ENCODE data around the gene UGCG. TPM values are rescaled to one million over a fixed set of nuclear protein-coding genes. Genes with fewer than 3 reads are reported as not detected.

The UGCG gene
- total RNA-seq, 1 experiment from 2014 or later = 32.6 TPM

- TF ChIP-seq RAD21 (IDR thresholded peaks at IDR 0.05; ENCODE audit: low read depth) (no peak), CBX3 (IDR thresholded peaks at IDR 0.05; ENCODE audit: low read depth) (no peak), JUND (IDR thresholded peaks at IDR 0.05) (no peak), EGR1 (IDR thresholded peaks at IDR 0.05; ENCODE audit: low read depth) (no peak), POLR2A (IDR thresholded peaks at IDR 0.05; ENCODE audit: borderline replicate concordance, extremely low read depth, insufficient read depth, insufficient read length) (no peak), ATF3 (IDR thresholded peaks at IDR 0.05) (no peak), MAX (IDR thresholded peaks at IDR 0.05) (no peak), POLR2AphosphoS5 (IDR thresholded peaks at IDR 0.05; ENCODE audit: low read depth, low read length) (no peak), CEBPB (IDR thresholded peaks at IDR 0.05; ENCODE audit: low read depth) (no peak), ELF1 (IDR thresholded peaks at IDR 0.05; ENCODE audit: borderline replicate concordance, low read depth) (no peak)
- ATAC-seq (no peak), DNase-seq (ENCODE audit: low read depth, low spot score) (no peak)
- BruUV-seq (replicated peaks) = no TSS peak
- no peaks in the 10 kb centered on the region for H3K9me2 ChIP-seq (ENCODE audit: insufficient read depth)
- no peaks in the 10 kb centered on the region for H3K4me1 ChIP-seq (ENCODE audit: control insufficient read depth in 1 of 2, insufficient read depth in 2 of 2, low read length in 2 of 2)
- no peaks in the 10 kb centered on the region for H4K20me1 ChIP-seq (ENCODE audit: insufficient read depth)
- ChIA-PET RAD21 (ENCODE audit: low non-redundant PET in 1 of 2, low total read pairs in 2 of 2, uncharacterized antibody in 2 of 2, unreplicated experiment in 2 of 2) (no interaction called here), POLR2A (no interaction called here), CTCF (no interaction called here)
- no peaks in the 10 kb centered on the region for H3K36me3 ChIP-seq (ENCODE audit: control insufficient read depth in 1 of 2, insufficient read depth in 2 of 2, low read length in 2 of 2)
- H3K79me2 ChIP-seq (ENCODE audit: insufficient read depth, low read length) = no peaks in the 10 kb centered on the region
- no peaks in the 10 kb centered on the region for H3K27me3 ChIP-seq (ENCODE audit: insufficient read depth, low read length)
- intact Hi-C loops (cut with micrococcal nuclease) = no loop called here
- H3K9me3 ChIP-seq (ENCODE audit: control insufficient read depth in 1 of 2, insufficient read depth in 1 of 2, low read depth in 1 of 2, low read length in 2 of 2) = no peaks in the 10 kb centered on the region
- H3K4me2 ChIP-seq (ENCODE audit: low read length) = no peak overlapping the region
- H3K27ac ChIP-seq (ENCODE audit: low read depth, low read length) = no peak overlapping the region
- H2AFZ ChIP-seq (ENCODE audit: low read depth, low read length, poor library complexity, severe bottlenecking) = no peak overlapping the region
- H3K4me3 ChIP-seq (replicated peaks in 1 of 2; ENCODE audit: low read depth in 1 of 2, low read length in 2 of 2) = no peak overlapping the region
- H3K9ac ChIP-seq (ENCODE audit: low read length) = no peak overlapping the region
These were observed 22.7 kb upstream of the UGCG start for GRCh38 chr9:111873901-111874300.

- no peak for DNase-seq (ENCODE audit: low read depth, low spot score)
- intact Hi-C loops (cut with micrococcal nuclease) = no loop called here
- RAD21 ChIA-PET (ENCODE audit: low non-redundant PET in 1 of 2, low total read pairs in 2 of 2, uncharacterized antibody in 2 of 2, unreplicated experiment in 2 of 2) = no interaction called here
- Histone ChIP-seq H3K27ac (ENCODE audit: low read depth, low read length) (no peak overlapping the region), H3K36me3 (ENCODE audit: control insufficient read depth in 1 of 2, insufficient read depth in 2 of 2, low read length in 2 of 2) (no peaks in the 10 kb centered on the region), H3K79me2 (ENCODE audit: insufficient read depth, low read length) (no peaks in the 10 kb centered on the region), H4K20me1 (ENCODE audit: insufficient read depth) (no peaks in the 10 kb centered on the region), H3K4me2 (ENCODE audit: low read length) (no peak overlapping the region), H3K4me1 (ENCODE audit: control insufficient read depth in 1 of 2, insufficient read depth in 2 of 2, low read length in 2 of 2) (no peaks in the 10 kb centered on the region), H2AFZ (ENCODE audit: low read depth, low read length, poor library complexity, severe bottlenecking) (no peak overlapping the region), H3K4me3 (replicated peaks in 1 of 2; ENCODE audit: low read depth in 1 of 2, low read length in 2 of 2) (no peak overlapping the region), H3K27me3 (ENCODE audit: insufficient read depth, low read length) (no peaks in the 10 kb centered on the region), H3K9ac (ENCODE audit: low read length) (no peak overlapping the region), H3K9me3 (ENCODE audit: control insufficient read depth in 1 of 2, insufficient read depth in 1 of 2, low read depth in 1 of 2, low read length in 2 of 2) (no peaks in the 10 kb centered on the region), H3K9me2 (ENCODE audit: insufficient read depth) (no peaks in the 10 kb centered on the region)
- POLR2A ChIA-PET = no interaction called here
- no peak for TF ChIP-seq ZFX (IDR thresholded peaks at IDR 0.05)
- no peak for TF ChIP-seq EZH2 (IDR thresholded peaks at IDR 0.05)
- TF ChIP-seq CBX3 (IDR thresholded peaks at IDR 0.05; ENCODE audit: low read depth) = no peak
- no peak for TF ChIP-seq SRF (IDR thresholded peaks at IDR 0.05; ENCODE audit: low read depth)
- no peak for TF ChIP-seq YY1 (IDR thresholded peaks at IDR 0.05; ENCODE audit: extremely low read depth, insufficient replicate concordance, low read depth, low read length)
- TF ChIP-seq EGR1 (IDR thresholded peaks at IDR 0.05; ENCODE audit: low read depth) = no peak
- TF ChIP-seq MAX (IDR thresholded peaks at IDR 0.05) = no peak
- TF ChIP-seq FOSL1 (IDR thresholded peaks at IDR 0.05; ENCODE audit: low read depth) = no peak
- TF ChIP-seq POLR2AphosphoS5 (IDR thresholded peaks at IDR 0.05; ENCODE audit: low read depth, low read length) = no peak
- TF ChIP-seq CEBPB (IDR thresholded peaks at IDR 0.05; ENCODE audit: low read depth) = no peak
- no peak for TF ChIP-seq ZBTB33 (IDR thresholded peaks at IDR 0.05; ENCODE audit: extremely low read depth, insufficient replicate concordance, low read length)
- no peak for TF ChIP-seq TCF7L2 (IDR thresholded peaks at IDR 0.05; ENCODE audit: borderline replicate concordance, extremely low read depth, insufficient read depth, insufficient read length)
- TF ChIP-seq POLR2A (IDR thresholded peaks at IDR 0.05; ENCODE audit: borderline replicate concordance, extremely low read depth, insufficient read depth, insufficient read length) = no peak
- no TSS peak for BruUV-seq (replicated peaks)
- CTCF ChIA-PET = no interaction called here
- ATAC-seq = no peak
These were observed 22.1 kb upstream of the UGCG start for GRCh38 chr9:111874500-111874899.
